NCI-H2081 (cell line): ENCODE results near the gene IFT172.
"Not testable (repeated sequence)": the region's sequence is repeated elsewhere in the genome, so short reads cannot be mapped to it uniquely, and the experiment has no call there.

ENCODE experiments used
- DNase-seq, 2 experiments: peaks; one replicate each; lab custom pipeline; 2025; lab: John Stamatoyannopoulos, UW

IFT172 gene, protein sequence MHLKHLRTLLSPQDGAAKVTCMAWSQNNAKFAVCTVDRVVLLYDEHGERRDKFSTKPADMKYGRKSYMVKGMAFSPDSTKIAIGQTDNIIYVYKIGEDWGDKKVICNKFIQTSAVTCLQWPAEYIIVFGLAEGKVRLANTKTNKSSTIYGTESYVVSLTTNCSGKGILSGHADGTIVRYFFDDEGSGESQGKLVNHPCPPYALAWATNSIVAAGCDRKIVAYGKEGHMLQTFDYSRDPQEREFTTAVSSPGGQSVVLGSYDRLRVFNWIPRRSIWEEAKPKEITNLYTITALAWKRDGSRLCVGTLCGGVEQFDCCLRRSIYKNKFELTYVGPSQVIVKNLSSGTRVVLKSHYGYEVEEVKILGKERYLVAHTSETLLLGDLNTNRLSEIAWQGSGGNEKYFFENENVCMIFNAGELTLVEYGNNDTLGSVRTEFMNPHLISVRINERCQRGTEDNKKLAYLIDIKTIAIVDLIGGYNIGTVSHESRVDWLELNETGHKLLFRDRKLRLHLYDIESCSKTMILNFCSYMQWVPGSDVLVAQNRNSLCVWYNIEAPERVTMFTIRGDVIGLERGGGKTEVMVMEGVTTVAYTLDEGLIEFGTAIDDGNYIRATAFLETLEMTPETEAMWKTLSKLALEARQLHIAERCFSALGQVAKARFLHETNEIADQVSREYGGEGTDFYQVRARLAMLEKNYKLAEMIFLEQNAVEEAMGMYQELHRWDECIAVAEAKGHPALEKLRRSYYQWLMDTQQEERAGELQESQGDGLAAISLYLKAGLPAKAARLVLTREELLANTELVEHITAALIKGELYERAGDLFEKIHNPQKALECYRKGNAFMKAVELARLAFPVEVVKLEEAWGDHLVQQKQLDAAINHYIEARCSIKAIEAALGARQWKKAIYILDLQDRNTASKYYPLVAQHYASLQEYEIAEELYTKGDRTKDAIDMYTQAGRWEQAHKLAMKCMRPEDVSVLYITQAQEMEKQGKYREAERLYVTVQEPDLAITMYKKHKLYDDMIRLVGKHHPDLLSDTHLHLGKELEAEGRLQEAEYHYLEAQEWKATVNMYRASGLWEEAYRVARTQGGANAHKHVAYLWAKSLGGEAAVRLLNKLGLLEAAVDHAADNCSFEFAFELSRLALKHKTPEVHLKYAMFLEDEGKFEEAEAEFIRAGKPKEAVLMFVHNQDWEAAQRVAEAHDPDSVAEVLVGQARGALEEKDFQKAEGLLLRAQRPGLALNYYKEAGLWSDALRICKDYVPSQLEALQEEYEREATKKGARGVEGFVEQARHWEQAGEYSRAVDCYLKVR (N-terminal part only)

DNA sequence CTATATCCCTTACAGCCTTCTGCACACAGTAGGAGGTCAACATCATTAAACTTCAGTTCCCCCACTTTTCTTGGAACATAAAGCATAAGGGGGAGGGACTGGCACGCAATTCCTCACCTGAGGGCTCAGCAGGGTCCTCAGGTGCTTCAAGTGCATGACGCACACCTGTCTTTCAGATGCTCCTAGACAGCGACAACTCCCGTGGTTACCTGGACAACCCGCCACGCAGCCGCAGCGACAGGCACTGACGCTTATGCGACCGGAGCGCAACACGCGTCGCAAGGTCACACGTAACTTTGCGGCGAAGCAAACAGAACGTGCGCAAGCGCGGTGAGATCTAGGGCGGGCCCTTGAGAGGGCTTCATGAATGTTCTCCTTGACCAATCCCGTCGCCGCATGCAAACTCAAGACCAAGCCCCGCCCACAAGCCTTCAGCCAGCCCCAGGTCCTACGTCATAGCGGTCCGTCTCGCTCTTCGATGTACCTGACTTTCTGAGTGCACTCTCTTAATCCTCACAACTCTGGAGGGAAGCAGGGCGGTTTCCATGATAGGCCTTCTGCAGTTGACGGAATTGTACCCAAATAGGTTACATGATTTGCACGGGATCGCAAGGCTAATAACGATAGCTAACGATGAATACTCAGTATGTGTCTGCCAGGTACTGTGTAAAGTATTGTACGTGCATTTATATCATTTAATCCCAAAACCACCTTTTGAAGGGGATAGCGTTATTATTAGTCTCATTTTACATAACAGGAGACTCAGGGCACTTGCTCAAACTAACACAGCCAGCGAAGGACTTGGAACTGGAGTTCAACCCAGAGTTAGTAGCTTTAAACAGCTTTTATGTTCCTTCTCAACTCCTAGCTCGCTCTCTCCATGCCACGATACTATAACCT, at the start of gene IFT172:
TSS of gene IFT172 (minus strand) at position 246 of the 900 bp plus-strand sequence. CDS start at position 156, 90 bp downstream.
- DNase-seq = peak; percentile 100

DNA sequence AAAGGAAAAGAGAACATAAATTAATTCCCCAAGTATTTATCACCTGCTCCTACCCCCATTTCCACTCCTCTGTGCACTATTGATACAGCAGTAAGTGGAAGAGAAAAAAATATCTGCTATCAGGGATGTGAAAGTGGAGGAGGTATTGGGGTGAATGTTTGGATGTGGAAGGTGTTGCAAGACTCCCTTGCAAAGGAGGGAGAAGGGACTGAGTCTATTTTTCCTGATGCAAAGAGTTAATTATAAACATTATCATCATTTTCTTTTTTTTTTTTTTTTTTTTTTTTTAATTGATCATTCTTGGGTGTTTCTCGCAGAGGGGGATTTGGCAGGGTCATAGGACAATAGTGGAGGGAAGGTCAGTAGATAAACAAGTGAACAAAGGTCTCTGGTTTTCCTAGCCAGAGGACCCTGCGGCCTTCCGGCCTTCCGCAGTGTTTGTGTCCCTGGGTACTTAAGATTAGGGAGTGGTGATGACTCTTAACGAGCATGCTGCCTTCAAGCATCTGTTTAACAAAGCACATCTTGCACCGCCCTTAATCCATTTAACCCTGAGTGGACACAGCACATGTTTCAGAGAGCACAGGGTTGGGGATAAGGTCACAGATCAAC, 49.4 kb upstream of the IFT172 start:
- DNase-seq = not testable (repeated sequence)

DNA sequence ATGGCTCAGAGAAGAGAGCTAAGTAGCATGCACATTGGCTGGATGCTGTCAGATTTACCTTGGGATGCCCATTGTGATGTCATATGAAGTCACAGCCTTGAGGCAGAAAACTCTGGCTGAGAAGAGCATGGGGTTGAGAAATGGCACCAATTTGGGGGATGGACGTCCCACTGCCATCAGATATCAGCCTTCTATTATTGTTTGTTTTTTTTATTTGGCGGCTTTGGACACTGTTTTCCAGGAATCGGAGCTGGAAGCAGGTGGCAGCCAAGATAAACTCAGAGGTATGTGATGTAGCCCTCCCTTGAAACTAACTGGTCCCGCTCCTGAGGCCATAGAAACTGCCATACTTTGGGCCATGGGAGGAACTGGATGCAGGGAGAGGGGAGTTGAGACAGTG, 47.7 kb upstream of the IFT172 start:
- DNase-seq = no peak

DNA sequence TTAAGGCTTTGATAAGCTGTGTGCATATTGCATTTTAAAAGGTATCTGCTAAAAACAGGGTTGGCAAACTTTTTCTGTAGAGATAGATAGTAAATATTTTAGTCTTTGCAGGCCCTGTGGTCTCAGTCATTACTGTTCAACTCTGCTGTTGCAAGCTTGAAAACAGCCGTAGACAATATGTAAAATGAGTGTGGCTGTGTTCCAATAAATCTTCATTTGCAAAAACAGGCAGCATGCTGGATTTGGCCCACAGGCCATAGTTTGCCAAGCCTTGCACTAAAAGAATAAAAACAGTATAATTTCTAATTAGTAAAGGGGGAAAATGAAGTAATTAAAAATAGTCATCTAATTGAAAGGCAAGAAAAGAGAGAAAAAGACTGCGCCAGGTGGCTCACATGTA, 42.4 kb upstream of the IFT172 start:
- DNase-seq = no peak

DNA sequence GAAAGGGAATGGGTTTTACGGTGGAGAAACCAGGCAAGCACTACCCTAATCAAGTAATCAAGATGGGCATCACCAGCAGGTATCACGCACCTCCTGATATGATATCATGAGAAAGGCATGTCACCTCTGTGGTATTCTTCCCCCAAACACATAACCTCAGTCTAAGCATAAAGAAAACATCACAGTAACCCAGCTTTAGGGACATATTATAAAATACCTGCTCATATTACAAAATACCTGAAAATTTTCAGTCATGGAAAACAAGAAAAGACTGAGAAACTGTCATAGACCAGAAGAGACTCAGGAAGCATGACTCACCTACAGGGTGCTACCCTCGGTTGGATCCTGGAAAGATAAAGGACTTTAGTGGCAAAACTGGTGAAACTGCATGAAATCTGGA, 37.6 kb upstream of the IFT172 start:
- DNase-seq = no peak

GRCh38 chr2:27522400-27522945, 32.9 kb upstream of the IFT172 start:
- no peak for DNase-seq

DNA sequence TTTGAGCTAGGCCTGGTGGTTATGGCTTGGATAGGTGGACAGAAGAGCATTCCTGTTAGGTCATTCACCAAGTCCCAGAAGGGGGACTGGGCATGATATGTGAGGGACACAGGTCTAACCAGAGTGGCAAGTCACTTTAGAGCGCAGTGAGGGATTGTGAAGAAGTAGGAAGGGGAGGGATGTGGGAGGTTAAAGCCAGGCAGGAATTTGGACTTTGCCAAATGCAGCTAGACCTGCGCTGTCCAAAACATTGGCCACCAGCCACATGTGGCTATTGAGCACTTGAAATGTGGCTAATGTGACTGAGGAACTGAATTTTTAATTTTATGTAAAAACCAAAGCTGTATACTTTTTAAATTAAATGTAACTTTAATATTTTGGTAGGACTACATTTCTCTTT, 30.8 kb upstream of the IFT172 start:
- no peak for DNase-seq

GRCh38 chr2:27518782-27519113, 29.2 kb upstream of the IFT172 start:
- no peak for DNase-seq

DNA sequence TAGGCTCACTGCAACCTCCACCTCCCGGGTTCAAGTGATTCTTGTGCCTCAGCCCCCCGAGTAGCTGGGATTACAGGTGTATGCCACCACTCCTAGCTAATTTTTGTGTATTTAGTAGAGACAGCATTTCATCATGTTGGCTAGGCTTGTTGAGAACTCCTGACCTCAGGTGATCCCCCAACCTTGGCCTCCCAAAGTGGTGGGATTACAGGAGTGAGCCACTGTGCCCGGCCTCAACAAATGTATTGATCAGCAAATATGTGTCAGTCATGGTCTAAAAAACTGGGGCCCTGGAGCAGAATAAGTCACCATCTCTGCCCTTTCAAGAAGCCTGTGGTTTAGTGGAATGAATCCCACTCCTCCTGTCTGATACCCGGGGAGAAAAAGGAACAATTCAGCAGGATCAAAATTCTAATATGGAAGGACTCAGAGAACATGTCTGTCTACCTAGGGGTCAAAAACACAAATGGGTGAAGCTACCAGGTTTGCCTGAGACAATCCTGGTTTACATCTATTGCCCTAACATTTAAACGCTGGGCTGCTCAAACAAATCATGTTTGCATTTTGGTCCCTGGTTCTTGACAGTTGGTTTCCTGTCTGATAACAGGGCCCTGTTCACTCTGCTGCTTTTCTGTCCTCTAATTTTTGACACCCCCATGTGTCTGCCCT, 28.7 kb upstream of the IFT172 start:
- no peak for DNase-seq

DNA sequence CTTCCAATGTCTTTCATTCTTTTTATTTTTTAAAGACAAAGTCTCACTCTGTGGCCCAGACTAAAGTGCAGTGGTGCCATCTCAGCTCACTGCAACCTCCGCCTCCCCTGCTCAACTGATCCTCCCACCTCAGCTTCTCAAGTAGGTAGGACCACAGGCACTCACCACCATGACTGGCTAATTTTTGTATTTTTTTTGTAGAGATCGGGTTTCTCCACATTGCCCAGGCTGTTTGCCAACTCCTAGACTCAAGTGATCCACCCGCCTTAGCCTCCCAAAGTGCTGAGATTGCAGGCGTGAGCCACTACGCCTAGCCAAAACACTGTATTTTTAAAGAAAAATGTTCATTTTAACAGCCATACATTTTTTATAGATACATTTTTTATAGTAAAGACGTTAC, 19.8 kb upstream of the IFT172 start:
- DNase-seq = no peak

DNA sequence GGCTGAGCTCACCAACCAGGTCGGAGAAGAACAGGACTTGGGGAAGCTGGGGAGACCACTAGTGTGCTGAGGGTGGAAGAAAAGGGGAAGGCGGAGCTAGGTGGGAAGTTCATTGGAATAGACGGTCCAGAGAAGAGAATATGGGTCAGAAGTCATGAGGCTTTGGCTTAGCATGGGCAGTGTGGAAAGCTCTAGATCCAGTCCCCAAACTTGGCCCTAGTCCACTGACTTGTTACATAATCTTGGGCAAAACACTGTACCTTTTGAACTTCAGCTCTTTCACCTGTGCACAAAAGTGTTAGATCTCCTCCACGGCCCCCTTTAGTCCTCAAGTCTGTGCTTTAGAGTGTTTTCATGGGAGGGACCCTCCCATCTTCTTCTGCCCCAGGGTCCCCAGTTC, 17.8 kb upstream of the IFT172 start:
- DNase-seq = no peak

GRCh38 chr2:27506587-27506986, 17.0 kb upstream of the IFT172 start:
- no peak for DNase-seq

- DNase-seq = no peak
Observed at GRCh38 chr2:27502142-27502541, 12.6 kb upstream of the IFT172 start.

GRCh38 chr2:27501042-27501441, 11.5 kb upstream of the IFT172 start:
- DNase-seq = peak in 1 of 2 experiments; percentile 9

GRCh38 chr2:27498975-27499374, 9.4 kb upstream of the IFT172 start:
- no peak for DNase-seq

DNA sequence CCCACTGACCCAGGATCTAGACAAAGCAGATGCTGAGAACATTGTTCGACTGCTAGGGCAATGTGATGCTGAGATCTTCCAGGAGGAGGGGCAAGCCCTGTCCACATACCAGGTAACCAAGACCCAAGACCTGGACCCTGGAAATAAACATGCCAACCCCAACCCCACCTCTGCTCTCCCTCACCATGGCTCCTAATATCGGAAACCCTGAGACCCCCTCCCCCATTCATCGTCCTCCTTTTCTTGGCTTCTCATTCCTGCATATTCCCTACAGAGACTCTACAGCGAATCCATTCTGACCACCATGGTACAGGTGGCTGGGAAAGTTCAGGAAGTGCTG, 7.7 kb upstream of the IFT172 start:
- no peak for DNase-seq

GRCh38 chr2:27496357-27497287, 7.1 kb upstream of the IFT172 start, which contains the start of gene GCKR:
Gene GCKR (plus strand): TSS chr2:27496839. CDS start chr2:27496905, 66 bp downstream.
- no peak for DNase-seq

DNA sequence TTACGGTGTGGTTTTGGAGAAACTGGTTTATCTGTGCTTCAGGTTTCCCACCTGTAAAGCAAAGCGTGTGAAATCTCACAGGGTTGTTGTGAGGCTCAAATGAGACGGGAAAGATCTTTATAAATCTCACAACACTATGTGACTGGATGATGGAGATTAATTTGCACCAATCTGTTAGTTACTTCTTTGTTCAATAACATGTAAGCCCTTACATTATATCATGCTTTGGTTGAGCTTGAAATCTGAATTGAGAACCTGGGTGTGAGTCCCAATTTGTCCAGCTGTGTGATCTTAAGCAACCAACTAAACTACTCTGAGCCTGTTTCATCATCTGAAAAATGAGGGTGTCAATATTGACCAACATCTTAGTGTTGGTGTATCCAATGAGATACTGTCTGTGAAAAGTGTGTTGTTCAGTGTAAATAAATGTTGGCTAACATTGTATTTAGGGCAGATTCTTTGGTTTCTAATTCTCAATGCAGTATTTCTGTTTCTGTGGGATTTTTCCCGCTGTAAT, 6.4 kb upstream of the IFT172 start:
- DNase-seq = no peak
